Measurements from ENCODE around the gene MYOD1.
A peak's percentile ranks its signal among the peaks of the same experiment; 100 is the strongest.

DNA sequence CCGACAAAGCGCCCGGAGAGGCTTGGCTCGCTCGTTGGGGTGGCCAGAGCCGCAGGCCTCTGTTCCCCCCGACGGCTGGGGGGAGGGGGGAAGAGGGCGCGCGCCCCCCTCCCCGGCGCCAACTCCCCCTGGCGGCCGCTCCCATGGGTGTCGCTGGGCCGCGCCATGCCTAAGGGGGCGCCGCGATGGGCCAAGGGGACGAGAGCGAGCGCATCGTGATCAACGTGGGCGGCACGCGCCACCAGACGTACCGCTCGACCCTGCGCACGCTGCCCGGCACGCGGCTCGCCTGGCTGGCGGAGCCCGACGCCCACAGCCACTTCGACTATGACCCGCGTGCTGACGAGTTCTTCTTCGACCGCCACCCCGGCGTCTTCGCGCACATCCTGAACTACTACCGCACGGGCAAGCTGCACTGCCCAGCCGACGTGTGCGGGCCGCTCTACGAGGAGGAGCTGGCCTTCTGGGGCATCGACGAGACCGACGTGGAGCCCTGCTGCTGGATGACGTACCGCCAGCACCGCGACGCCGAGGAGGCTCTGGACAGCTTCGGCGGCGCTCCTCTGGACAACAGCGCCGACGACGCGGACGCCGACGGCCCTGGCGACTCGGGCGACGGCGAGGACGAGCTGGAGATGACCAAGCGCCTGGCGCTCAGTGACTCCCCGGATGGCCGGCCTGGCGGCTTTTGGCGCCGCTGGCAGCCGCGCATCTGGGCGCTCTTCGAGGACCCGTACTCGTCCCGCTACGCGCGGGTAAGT is 16.6 kb downstream of the MYOD1 start:
- TF ChIP-seq, protein P1, sequence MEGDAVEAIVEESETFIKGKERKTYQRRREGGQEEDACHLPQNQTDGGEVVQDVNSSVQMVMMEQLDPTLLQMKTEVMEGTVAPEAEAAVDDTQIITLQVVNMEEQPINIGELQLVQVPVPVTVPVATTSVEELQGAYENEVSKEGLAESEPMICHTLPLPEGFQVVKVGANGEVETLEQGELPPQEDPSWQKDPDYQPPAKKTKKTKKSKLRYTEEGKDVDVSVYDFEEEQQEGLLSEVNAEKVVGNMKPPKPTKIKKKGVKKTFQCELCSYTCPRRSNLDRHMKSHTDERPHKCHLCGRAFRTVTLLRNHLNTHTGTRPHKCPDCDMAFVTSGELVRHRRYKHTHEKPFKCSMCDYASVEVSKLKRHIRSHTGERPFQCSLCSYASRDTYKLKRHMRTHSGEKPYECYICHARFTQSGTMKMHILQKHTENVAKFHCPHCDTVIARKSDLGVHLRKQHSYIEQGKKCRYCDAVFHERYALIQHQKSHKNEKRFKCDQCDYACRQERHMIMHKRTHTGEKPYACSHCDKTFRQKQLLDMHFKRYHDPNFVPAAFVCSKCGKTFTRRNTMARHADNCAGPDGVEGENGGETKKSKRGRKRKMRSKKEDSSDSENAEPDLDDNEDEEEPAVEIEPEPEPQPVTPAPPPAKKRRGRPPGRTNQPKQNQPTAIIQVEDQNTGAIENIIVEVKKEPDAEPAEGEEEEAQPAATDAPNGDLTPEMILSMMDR (conservative IDR thresholded peaks at IDR 0.05; ENCODE audit: low read depth, low read length): 0 out of 2 replicates have a peak, but pooled peaks have one; percentile 20
- no peak for TF ChIP-seq RFX5 (IDR thresholded peaks at IDR 0.05; ENCODE audit: low read depth, low read length)
- no peak for TF ChIP-seq RCOR1 (IDR thresholded peaks at IDR 0.05; ENCODE audit: insufficient replicate concordance, low read length)
- no peak for TF ChIP-seq POLR2A (IDR thresholded peaks at IDR 0.05; ENCODE audit: low read depth, low read length)
- no peak for TF ChIP-seq CEBPB (IDR thresholded peaks at IDR 0.05; ENCODE audit: low read depth, low read length)
- TF ChIP-seq RAD21 (IDR thresholded peaks at IDR 0.05; ENCODE audit: low read length): no peak
- TF ChIP-seq MAFK (IDR thresholded peaks at IDR 0.05; ENCODE audit: low read depth, low read length): no peak
- no peak for TF ChIP-seq MXI1 (IDR thresholded peaks at IDR 0.05; ENCODE audit: borderline replicate concordance, low read depth, low read length)
- no peak for TF ChIP-seq NFE2L2 (IDR thresholded peaks at IDR 0.05; ENCODE audit: low read depth, low read length)
- TF ChIP-seq FOS (IDR thresholded peaks at IDR 0.05; ENCODE audit: low read depth, low read length): no peak
- no peak for TF ChIP-seq ELK1 (IDR thresholded peaks at IDR 0.05; ENCODE audit: borderline replicate concordance, low read depth, low read length)
- no peak for TF ChIP-seq USF2 (IDR thresholded peaks at IDR 0.05; ENCODE audit: low read depth, low read length)
- TF ChIP-seq BHLHE40 (IDR thresholded peaks at IDR 0.05; ENCODE audit: low read depth, low read length): peak; percentile 40; the same call in 1 of the 2 replicates
- no peak for TF ChIP-seq MAZ (IDR thresholded peaks at IDR 0.05; ENCODE audit: borderline replicate concordance, low read depth, low read length)
